Measurements from ENCODE around the gene DPP9. TPM values are rescaled to one million over a fixed set of nuclear protein-coding genes. Genes with fewer than 3 reads are reported as not detected.
"Not testable (repeated sequence)": the region's sequence is repeated elsewhere in the genome, so short reads cannot be mapped to it uniquely, and the experiment has no call there.

The DPP9 gene
- total RNA-seq, 4 donors from 2014 or later: 35.0 to 82.1 (median 42.0) TPM

GRCh38 chr19:4748185-4748584, 24.5 kb upstream of the DPP9 start:
- Histone ChIP-seq H3K4me1 (peaks cover 0 to 17% (median 2%) of the 10 kb centered on the region in 3 donors), H3K27me3 (peaks cover 17% of the 10 kb centered on the region), H3K4me3 (no peak overlapping the region), H3K9me3 (no peaks in the 10 kb centered on the region), H3K27ac (no peak overlapping the region), H3K36me3 (no peaks in the 10 kb centered on the region)
- TF ChIP-seq CTCF (IDR thresholded peaks at IDR 0.05) (no peak), POLR2AphosphoS5 (IDR thresholded peaks at IDR 0.05) (no peak), EP300 (IDR thresholded peaks at IDR 0.05) (no peak), POLR2A (IDR thresholded peaks at IDR 0.05) (no peak)
- 19 to 29% methylated on average over 8 to 11 of the region's 11 CpGs for WGBS, 2 donors (ENCODE audit: low coverage in 1 of 2)
- no peak for ATAC-seq

DNA sequence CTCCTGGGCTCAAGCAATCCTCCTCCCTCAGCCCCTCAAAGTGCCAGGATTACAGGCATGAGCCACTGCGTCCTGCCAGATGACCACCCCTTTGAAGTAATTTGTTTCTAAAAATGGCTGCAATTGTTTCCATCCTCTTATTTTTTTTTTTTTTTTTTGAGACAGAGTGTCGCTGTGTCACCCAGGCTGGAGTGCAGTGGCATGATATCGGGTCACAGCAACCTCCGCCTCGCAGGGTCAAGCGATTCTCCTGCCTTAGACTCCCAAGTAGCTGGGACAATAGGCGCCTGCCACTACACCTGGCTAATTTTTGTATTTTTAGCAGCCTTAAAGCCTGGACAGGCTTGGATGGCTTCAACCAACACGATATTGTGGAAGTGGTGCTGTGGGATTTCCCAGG, 22.3 kb upstream of the DPP9 start:
- Histone ChIP-seq H3K4me1 (peaks cover 0 to 31% (median 2%) of the 10 kb centered on the region in 3 donors), H3K4me3 (no peak overlapping the region), H3K9me3 (no peaks in the 10 kb centered on the region), H3K27ac (no peak overlapping the region), H3K36me3 (no peaks in the 10 kb centered on the region), H3K27me3 (peaks cover 17% of the 10 kb centered on the region)
- WGBS, 2 donors (ENCODE audit: low coverage in 1 of 2): 64 to 100% methylated on average over 1 to 8 of the region's 8 CpGs
- ATAC-seq: no peak
- TF ChIP-seq EP300 (IDR thresholded peaks at IDR 0.05): no peak
- TF ChIP-seq POLR2AphosphoS5 (IDR thresholded peaks at IDR 0.05): no peak
- TF ChIP-seq POLR2A (IDR thresholded peaks at IDR 0.05): no peak
- TF ChIP-seq CTCF (IDR thresholded peaks at IDR 0.05): no peak

DNA sequence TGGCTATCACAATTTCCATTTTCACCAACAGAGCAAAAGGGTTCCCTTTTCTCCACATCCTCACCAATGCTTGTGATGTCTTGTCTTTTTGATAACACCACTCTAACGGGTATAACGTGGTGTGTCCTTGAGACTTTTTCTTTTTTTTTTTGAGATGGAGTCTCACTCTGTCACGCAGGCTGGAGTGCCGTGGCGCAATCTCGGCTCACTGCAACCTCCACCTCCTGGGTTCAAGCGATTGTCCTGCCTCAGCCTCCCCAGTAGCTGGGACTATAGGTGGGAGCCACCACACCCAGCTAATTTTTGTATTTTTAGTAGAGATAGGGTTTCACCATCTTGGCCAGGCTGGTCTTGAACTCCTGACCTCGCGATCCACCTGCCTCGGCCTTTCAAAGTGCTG, 21.5 kb upstream of the DPP9 start:
- H3K36me3 ChIP-seq, H3K9me3 ChIP-seq, ATAC-seq, H3K4me3 ChIP-seq: not testable (repeated sequence)
- Histone ChIP-seq H3K27ac (peak overlapping the region in 2 of 4 donors; percentile 69 to 70), H3K4me1 (peaks cover 0 to 31% (median 2%) of the 10 kb centered on the region in 3 donors), H3K27me3 (peaks cover 17% of the 10 kb centered on the region)
- WGBS, 2 donors (ENCODE audit: low coverage in 1 of 2): 23 to 69% methylated on average over 3 to 6 of the region's 10 CpGs

- Histone ChIP-seq H3K27ac (peak overlapping the region in 2 of 4 donors; percentile 69 to 70), H3K9me3 (no peaks in the 10 kb centered on the region), H3K4me3 (no peak overlapping the region), H3K27me3 (peaks cover 17% of the 10 kb centered on the region), H3K4me1 (peaks cover 0 to 31% (median 2%) of the 10 kb centered on the region in 3 donors), H3K36me3 (no peaks in the 10 kb centered on the region)
- ATAC-seq: peak; percentile 86
- TF ChIP-seq POLR2AphosphoS5 (IDR thresholded peaks at IDR 0.05) (peak; percentile 59), EP300 (IDR thresholded peaks at IDR 0.05) (no peak)
- WGBS, 2 donors (ENCODE audit: low coverage in 1 of 2): 21 to 29% methylated on average over 8 of the region's 8 CpGs
Measured at GRCh38 chr19:4744451-4745174, 21.0 kb upstream of the DPP9 start.

- 35 to 44% methylated on average over 5 to 6 of the region's 12 CpGs for WGBS, 2 donors (ENCODE audit: low coverage in 1 of 2)
- no peaks in the 10 kb centered on the region for H3K9me3 ChIP-seq
- H3K27ac ChIP-seq: peak overlapping the region in 2 of 4 donors; percentile 24 to 40
- no peaks in the 10 kb centered on the region for H3K36me3 ChIP-seq
- no peak for TF ChIP-seq CTCF (IDR thresholded peaks at IDR 0.05)
- no peak for TF ChIP-seq EP300 (IDR thresholded peaks at IDR 0.05)
- TF ChIP-seq POLR2A (IDR thresholded peaks at IDR 0.05): no peak
- TF ChIP-seq POLR2AphosphoS5 (IDR thresholded peaks at IDR 0.05): no peak
- ATAC-seq: peak; percentile 27
- H3K4me3 ChIP-seq: no peak overlapping the region
- peaks cover 9% of the 10 kb centered on the region for H3K27me3 ChIP-seq
- peaks cover 0 to 31% (median 2%) of the 10 kb centered on the region in 3 donors for H3K4me1 ChIP-seq
Measured at GRCh38 chr19:4742723-4743646, 19.3 kb upstream of the DPP9 start.

Measured in gastroesophageal sphincter (tissue), 4 donors.